A549 (cell line): Measurements from ENCODE around the gene RABGAP1L. TPM values are rescaled to one million over a fixed set of nuclear protein-coding genes. Genes with fewer than 3 reads are reported as not detected.

Source experiments
- ATAC-seq, 2 experiments: fragments of 200-7000 bp in 1 of 2; fragments of >200 bp in 1 of 2; cut with Nextera tagmentation in 1 of 2; cut with Tn5 transposase in 1 of 2; 3 replicates each; pipeline versions ENCODE4 v1.8.0 to v1.9.1; 2018 to 2020; ENCODE audit warnings: mild to moderate bottlenecking in 1 of 2, moderate library complexity in 1 of 2
- CTCF ChIA-PET: fragments of 300-600 bp; sonication (Branson Sonifier 250); formaldehyde crosslinking; extraction: SDS; loops from one replicate; lab custom pipeline; 2021; ENCODE audit warnings: antibody characterized with exemption, inconsistent platforms; lab: Yijun Ruan, JAX
- POLR2A ChIA-PET: fragments of 350-600 bp; formaldehyde crosslinking; extraction: SDS; loops from one replicate; lab custom pipeline; 2021; ENCODE audit warnings: antibody characterized with exemption, inconsistent platforms; lab: Yijun Ruan, JAX
- DNase-seq, 2 experiments: peaks; one replicate each; pipeline versions ENCODE4 v3.0.0 to v3.0.0-alpha.2; 2011 to 2016; ENCODE audit warnings: low read depth in 1 of 2, low spot score in 1 of 2
- FAIRE-seq: peaks from 2 replicates; lab custom pipeline; 2011; peaks lifted over from hg19 to GRCh38; lab: Jason Lieb, UNC
- H3K27ac ChIP-seq, 2 experiments: fragments of >200 bp; sonication (Bioruptor Twin); formaldehyde crosslinking; 3 replicates each; pipeline ENCODE4 v1.5.1; 2016 to 2017
- H3K4me1 ChIP-seq: fragments of >200 bp; sonication (Bioruptor Twin); formaldehyde crosslinking; 3 replicates; pipeline ENCODE4 v1.6.1; 2016
- H3K4me2 ChIP-seq: fragments of >200 bp; sonication (Bioruptor Twin); formaldehyde crosslinking; 3 replicates; pipeline ENCODE4 v1.6.1; 2016
- H3K4me3 ChIP-seq: fragments of >200 bp; sonication (Bioruptor Twin); formaldehyde crosslinking; 3 replicates; pipeline ENCODE4 v1.5.1; 2016
- H3K9me3 ChIP-seq: fragments of >200 bp; sonication (Bioruptor Twin); formaldehyde crosslinking; 3 replicates; pipeline ENCODE4 v1.6.1; 2016
- CBX8 ChIP-seq: fragments of 200-600 bp; sonication (generic); IDR thresholded peaks from 2 replicates; pipeline ENCODE4 v1.6.1; 2016
- CEBPB ChIP-seq, 2 experiments: fragments of >200 bp in 1 of 2; sonication (Bioruptor Twin) in 1 of 2; formaldehyde crosslinking in 1 of 2; IDR thresholded peaks; 2 replicates each; pipeline ENCODE4 v1.6.1; 2012 to 2016
- CHD2 ChIP-seq: fragments of 150-350 bp; IDR thresholded peaks from 2 replicates; pipeline ENCODE4 v1.6.1; 2014; ENCODE audit warnings: low read length; ENCODE audit not compliant: partially characterized antibody
- ESRRA ChIP-seq: fragments of 150-350 bp; IDR thresholded peaks from 2 replicates; pipeline ENCODE4 v1.6.1; 2014; ENCODE audit warnings: mild to moderate bottlenecking, low read length, borderline replicate concordance
- GATA3 ChIP-seq: IDR thresholded peaks from 2 replicates; pipeline ENCODE4 v1.6.1; 2012; ENCODE audit warnings: borderline replicate concordance
- HOXB13 ChIP-seq: fragments of 250-450 bp; sonication (Bioruptor Pico); IDR thresholded peaks from 2 replicates; pipeline ENCODE4 v1.5.0; 2020; ENCODE audit warnings: low read depth, mild to moderate bottlenecking, moderate library complexity
- JUN ChIP-seq, 2 experiments: fragments of >200 bp; sonication (Bioruptor Twin); formaldehyde crosslinking; IDR thresholded peaks; 2 replicates in 1 of 2; 3 replicates in 1 of 2; pipeline ENCODE4 v1.6.1; 2016 to 2017
- KDM1A ChIP-seq: fragments of 200-600 bp; sonication (generic); IDR thresholded peaks from 2 replicates; pipeline ENCODE4 v1.6.1; 2016; ENCODE audit warnings: low read depth, mild to moderate bottlenecking
- MAFK ChIP-seq: fragments of 450-650 bp; IDR thresholded peaks from 2 replicates; pipeline ENCODE4 v1.6.1; 2014; ENCODE audit not compliant: partially characterized antibody
- MYC ChIP-seq: IDR thresholded peaks from 2 replicates; pipeline ENCODE4 v1.6.1; 2012; ENCODE audit warnings: mild to moderate bottlenecking, inconsistent platforms, low read length, improper control_type of control experiment, borderline replicate concordance
- PHF8 ChIP-seq: fragments of 200-600 bp; sonication (generic); IDR thresholded peaks from 2 replicates; pipeline ENCODE4 v1.6.1; 2016; ENCODE audit warnings: low read depth, mild to moderate bottlenecking, antibody characterized with exemption, moderate library complexity, borderline replicate concordance
- POLR2A ChIP-seq: IDR thresholded peaks from 2 replicates; pipeline ENCODE4 v1.6.1; 2012; ENCODE audit warnings: mild to moderate bottlenecking, low read length
- RAD21 ChIP-seq, 2 experiments: fragments of >200 bp in 1 of 2; sonication (Bioruptor Twin) in 1 of 2; formaldehyde crosslinking in 1 of 2; IDR thresholded peaks in 1 of 2; conservative IDR thresholded peaks in 1 of 2; 2 replicates in 1 of 2; 3 replicates in 1 of 2; pipeline ENCODE4 v1.6.1; 2012 to 2018; ENCODE audit warnings: inconsistent platforms in 1 of 2
- RCOR1 ChIP-seq: fragments of 150-350 bp; IDR thresholded peaks from 2 replicates; pipeline ENCODE4 v1.6.1; 2014; ENCODE audit warnings: antibody characterized with exemption, low read length, low read depth
- ZFP36 ChIP-seq: fragments of 450-650 bp; IDR thresholded peaks from 2 replicates; pipeline ENCODE4 v1.6.1; 2014; ENCODE audit warnings: borderline replicate concordance; ENCODE audit not compliant: partially characterized antibody
- ZSCAN20 ChIP-seq: fragments of 250-450 bp; sonication (Bioruptor Pico); IDR thresholded peaks from 2 replicates; pipeline ENCODE4 v1.8.0; 2022; ENCODE audit warnings: mild to moderate bottlenecking, moderate library complexity
- WGBS: methylation state at CpG from one replicate; pipeline ENCODE4 v1.1.6; 2017; ENCODE audit errors: missing lambda C conversion rate; 5-methylcytosine and 5-hydroxymethylcytosine counted together
- polyA plus RNA-seq, 4 experiments: library from polyadenylated mRNA; depleted of rRNA in 3 of 4; stranded (reverse); fragments of >200 nt; fragmentation: RNase III in 1 of 4; extraction: RNeasy Plus Mini Kit Qiagen cat#74134 plus additional on column Dnase treatment in 1 of 4; gene quantifications; 2 replicates in 3 of 4; 3 replicates in 1 of 4; pipeline ENCODE4 v1.2.3, GENCODE V29; 2011 to 2017
- TF ChIP-seq, protein P1 (sequence below): IDR thresholded peaks from 2 replicates; pipeline ENCODE4 v1.6.1; 2012
- TF ChIP-seq, protein P2 (sequence below): fragments of 250-450 bp; sonication (Bioruptor Pico); IDR thresholded peaks from 2 replicates; pipeline ENCODE4 v1.5.0; 2021; ENCODE audit warnings: mild to moderate bottlenecking, moderate library complexity, borderline replicate concordance
- TF ChIP-seq, protein P3 (sequence below): fragments of 200-600 bp; sonication (generic); IDR thresholded peaks from 2 replicates; pipeline ENCODE4 v1.6.1; 2016; ENCODE audit warnings: antibody characterized with exemption, mild to moderate bottlenecking, moderate library complexity
- TF ChIP-seq, protein P4 (sequence below): fragments of 450-650 bp; IDR thresholded peaks from 2 replicates; pipeline ENCODE4 v1.6.1; 2014; ENCODE audit warnings: antibody characterized with exemption

Gene RABGAP1L
- polyA plus RNA-seq, 2 of the 4 experiments (the other 2 are of a cell fraction), result 8.2 to 18.6 TPM

DNA sequence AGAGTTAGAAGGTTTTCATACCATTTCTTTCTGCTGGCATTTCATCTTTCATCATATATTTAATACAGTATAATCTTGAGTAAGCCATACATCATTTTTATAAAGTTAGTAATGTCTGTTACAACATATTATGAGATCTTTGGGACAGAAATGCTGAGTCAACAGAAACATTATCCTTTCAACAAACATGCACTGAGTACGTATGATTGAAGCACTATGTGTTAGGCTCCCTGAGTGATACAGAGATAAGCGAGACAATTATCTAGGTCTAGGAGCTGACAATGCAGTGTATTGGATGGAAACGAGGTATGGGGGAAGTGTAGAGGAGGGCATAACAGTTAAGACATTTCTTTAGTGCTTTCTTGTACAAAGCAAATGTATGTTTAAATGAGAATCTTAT is 268.7 kb downstream of the RABGAP1L start:
- Histone ChIP-seq H3K4me2 (no peak overlapping the region), H3K4me1 (no peaks in the 10 kb centered on the region), H3K4me3 (no peak overlapping the region), H3K9me3 (no peaks in the 10 kb centered on the region), H3K27ac (no peak overlapping the region)
- FAIRE-seq, result no peak
- ChIA-PET POLR2A (no interaction called here), CTCF (interaction anchor here (0.5 kb wide), 1 partner anchor 132 kb away, joined by 3 read pairs; no protein-coding TSS in a partner anchor)
- TF ChIP-seq ESRRA (no peak), RAD21 (conservative IDR thresholded peaks at IDR 0.05 in 1 of 2, IDR thresholded peaks at IDR 0.05 in 1 of 2) (no peak), HOXB13 (no peak), MAFK (peak; percentile 99), CHD2 (no peak), ZSCAN20 (CRISPR knock-in tag) (no peak)
- TF ChIP-seq, protein P1, sequence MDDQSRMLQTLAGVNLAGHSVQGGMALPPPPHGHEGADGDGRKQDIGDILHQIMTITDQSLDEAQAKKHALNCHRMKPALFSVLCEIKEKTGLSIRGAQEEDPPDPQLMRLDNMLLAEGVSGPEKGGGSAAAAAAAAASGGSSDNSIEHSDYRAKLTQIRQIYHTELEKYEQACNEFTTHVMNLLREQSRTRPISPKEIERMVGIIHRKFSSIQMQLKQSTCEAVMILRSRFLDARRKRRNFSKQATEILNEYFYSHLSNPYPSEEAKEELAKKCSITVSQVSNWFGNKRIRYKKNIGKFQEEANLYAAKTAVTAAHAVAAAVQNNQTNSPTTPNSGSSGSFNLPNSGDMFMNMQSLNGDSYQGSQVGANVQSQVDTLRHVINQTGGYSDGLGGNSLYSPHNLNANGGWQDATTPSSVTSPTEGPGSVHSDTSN, result no peak
- TF ChIP-seq, protein P2, sequence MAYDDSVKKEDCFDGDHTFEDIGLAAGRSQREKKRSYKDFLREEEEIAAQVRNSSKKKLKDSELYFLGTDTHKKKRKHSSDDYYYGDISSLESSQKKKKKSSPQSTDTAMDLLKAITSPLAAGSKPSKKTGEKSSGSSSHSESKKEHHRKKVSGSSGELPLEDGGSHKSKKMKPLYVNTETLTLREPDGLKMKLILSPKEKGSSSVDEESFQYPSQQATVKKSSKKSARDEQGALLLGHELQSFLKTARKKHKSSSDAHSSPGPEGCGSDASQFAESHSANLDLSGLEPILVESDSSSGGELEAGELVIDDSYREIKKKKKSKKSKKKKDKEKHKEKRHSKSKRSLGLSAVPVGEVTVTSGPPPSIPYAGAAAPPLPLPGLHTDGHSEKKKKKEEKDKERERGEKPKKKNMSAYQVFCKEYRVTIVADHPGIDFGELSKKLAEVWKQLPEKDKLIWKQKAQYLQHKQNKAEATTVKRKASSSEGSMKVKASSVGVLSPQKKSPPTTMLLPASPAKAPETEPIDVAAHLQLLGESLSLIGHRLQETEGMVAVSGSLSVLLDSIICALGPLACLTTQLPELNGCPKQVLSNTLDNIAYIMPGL (CRISPR knock-in tag), result no peak
- peak in 1 of 2 experiments; percentile 3 for DNase-seq
- no peak for ATAC-seq
- WGBS, result 73% methylated on average over 3 of the region's 3 CpGs

DNA sequence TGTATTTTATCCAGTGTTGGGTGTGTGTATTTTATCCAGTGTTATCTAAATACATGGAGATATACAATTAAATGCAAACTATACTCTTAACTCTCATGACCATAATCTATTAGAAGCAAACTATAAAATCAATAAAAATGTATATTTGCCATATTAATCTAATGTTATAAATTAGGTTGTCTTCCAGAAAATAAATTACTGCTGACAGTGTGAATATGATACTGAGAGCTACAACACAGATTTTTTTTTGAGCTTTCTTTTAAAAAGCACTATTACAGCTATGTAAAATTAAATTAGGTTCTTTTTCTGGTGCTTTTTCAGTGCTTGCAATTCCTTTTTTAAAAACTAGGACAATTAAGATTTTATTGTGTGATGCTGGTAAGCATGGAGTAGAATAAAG is 269.4 kb downstream of the RABGAP1L start:
- ATAC-seq, result no peak
- H3K4me2 ChIP-seq, result no peak overlapping the region
- peak; percentile 53 for TF ChIP-seq MAFK
- TF ChIP-seq RCOR1, result no peak
- POLR2A ChIA-PET, result no interaction called here
- no peak overlapping the region for H3K4me3 ChIP-seq
- no peaks in the 10 kb centered on the region for H3K9me3 ChIP-seq
- CTCF ChIA-PET, result interaction anchor here (0.7 kb wide), 1 partner anchor 15 kb away, joined by 3 read pairs; no protein-coding TSS in a partner anchor
- H3K4me1 ChIP-seq, result no peaks in the 10 kb centered on the region
- no peak for FAIRE-seq
- no peak overlapping the region for H3K27ac ChIP-seq
- no peak for DNase-seq

DNA sequence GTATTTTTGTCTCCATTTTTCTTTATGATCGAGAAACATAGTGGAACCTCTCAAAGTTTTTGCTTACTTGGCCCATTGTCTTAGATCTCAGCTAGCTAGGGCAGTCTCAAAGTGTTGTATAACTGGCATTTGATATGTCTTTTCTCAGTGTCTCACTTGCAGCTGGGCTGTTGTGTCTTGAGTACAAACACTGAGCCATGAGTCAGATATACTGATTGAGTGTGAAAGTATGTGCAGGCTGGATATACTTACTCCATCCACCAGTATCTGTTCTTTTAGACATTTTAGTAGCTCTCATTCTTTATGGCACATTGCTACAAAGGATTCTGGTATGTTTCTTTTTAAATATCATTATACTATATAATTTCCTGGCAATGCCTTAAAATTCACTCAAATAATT is 274.1 kb downstream of the RABGAP1L start:
- H3K4me1 ChIP-seq, result no peaks in the 10 kb centered on the region
- ATAC-seq (peak in 1 of 2 experiments; percentile 30; a peak in 1 of 6 replicates), DNase-seq (no peak), FAIRE-seq (no peak)
- H3K4me2 ChIP-seq, result no peak overlapping the region
- no peaks in the 10 kb centered on the region for H3K9me3 ChIP-seq
- H3K27ac ChIP-seq, result no peak overlapping the region
- ChIA-PET CTCF (no interaction called here), POLR2A (no interaction called here)
- WGBS, result 38% methylated on average over 1 of the region's 1 CpG
- no peak for TF ChIP-seq KDM1A
- no peak for TF ChIP-seq JUN (IDR thresholded peaks at IDR 0.05)
- TF ChIP-seq CBX8, result no peak
- no peak for TF ChIP-seq ZFP36
- TF ChIP-seq PHF8, result no peak
- no peak for TF ChIP-seq POLR2A
- no peak for TF ChIP-seq GATA3
- no peak for TF ChIP-seq MYC
- TF ChIP-seq, protein P3, sequence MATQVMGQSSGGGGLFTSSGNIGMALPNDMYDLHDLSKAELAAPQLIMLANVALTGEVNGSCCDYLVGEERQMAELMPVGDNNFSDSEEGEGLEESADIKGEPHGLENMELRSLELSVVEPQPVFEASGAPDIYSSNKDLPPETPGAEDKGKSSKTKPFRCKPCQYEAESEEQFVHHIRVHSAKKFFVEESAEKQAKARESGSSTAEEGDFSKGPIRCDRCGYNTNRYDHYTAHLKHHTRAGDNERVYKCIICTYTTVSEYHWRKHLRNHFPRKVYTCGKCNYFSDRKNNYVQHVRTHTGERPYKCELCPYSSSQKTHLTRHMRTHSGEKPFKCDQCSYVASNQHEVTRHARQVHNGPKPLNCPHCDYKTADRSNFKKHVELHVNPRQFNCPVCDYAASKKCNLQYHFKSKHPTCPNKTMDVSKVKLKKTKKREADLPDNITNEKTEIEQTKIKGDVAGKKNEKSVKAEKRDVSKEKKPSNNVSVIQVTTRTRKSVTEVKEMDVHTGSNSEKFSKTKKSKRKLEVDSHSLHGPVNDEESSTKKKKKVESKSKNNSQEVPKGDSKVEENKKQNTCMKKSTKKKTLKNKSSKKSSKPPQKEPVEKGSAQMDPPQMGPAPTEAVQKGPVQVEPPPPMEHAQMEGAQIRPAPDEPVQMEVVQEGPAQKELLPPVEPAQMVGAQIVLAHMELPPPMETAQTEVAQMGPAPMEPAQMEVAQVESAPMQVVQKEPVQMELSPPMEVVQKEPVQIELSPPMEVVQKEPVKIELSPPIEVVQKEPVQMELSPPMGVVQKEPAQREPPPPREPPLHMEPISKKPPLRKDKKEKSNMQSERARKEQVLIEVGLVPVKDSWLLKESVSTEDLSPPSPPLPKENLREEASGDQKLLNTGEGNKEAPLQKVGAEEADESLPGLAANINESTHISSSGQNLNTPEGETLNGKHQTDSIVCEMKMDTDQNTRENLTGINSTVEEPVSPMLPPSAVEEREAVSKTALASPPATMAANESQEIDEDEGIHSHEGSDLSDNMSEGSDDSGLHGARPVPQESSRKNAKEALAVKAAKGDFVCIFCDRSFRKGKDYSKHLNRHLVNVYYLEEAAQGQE, result no peak
- no peak for TF ChIP-seq CEBPB (IDR thresholded peaks at IDR 0.05)
- no peak for TF ChIP-seq CHD2
- TF ChIP-seq, protein P4, sequence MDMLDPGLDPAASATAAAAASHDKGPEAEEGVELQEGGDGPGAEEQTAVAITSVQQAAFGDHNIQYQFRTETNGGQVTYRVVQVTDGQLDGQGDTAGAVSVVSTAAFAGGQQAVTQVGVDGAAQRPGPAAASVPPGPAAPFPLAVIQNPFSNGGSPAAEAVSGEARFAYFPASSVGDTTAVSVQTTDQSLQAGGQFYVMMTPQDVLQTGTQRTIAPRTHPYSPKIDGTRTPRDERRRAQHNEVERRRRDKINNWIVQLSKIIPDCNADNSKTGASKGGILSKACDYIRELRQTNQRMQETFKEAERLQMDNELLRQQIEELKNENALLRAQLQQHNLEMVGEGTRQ, result no peak
- TF ChIP-seq, all 56 proteins: peak for 0
- H3K4me3 ChIP-seq, result no peak overlapping the region
